Esophagus squamous epithelium (tissue), 5 donors: Measurements from ENCODE around the gene DBET. TPM values are rescaled to one million over a fixed set of nuclear protein-coding genes. Genes with fewer than 3 reads are reported as not detected.
"Not testable (repeated sequence)": the region's sequence is repeated elsewhere in the genome, so short reads cannot be mapped to it uniquely, and the experiment has no call there.

Source experiments
- DNase-seq: peaks from one replicate; lab custom pipeline; 2025; lab: John Stamatoyannopoulos, UW
- H3K27ac ChIP-seq, 4 donors: fragments of 200-600 bp; sonication (generic); one replicate each; pipeline ENCODE4 v1.5.1; 2016 to 2019; ENCODE audit warnings: mild to moderate bottlenecking in 1 of 4
- H3K27me3 ChIP-seq, 4 donors: fragments of 200-600 bp; sonication (generic); 1 replicate in 3 of 4; 2 replicates in 1 of 4; pipeline versions ENCODE4 v1.5.1 to v1.6.0; 2017 to 2021; ENCODE audit warnings: antibody characterized with exemption in 1 of 4
- H3K36me3 ChIP-seq, 3 donors: fragments of 200-600 bp; sonication (generic); one replicate each; pipeline ENCODE4 v1.5.1; 2016 to 2019
- H3K4me1 ChIP-seq, 3 donors: fragments of 200-600 bp; sonication (generic); one replicate each; pipeline ENCODE4 v1.5.1; 2017 to 2019
- H3K4me3 ChIP-seq, 4 donors: fragments of 200-600 bp; sonication (generic); 1 replicate in 3 of 4; 2 replicates in 1 of 4; pipeline ENCODE4 v1.5.1; 2016 to 2019; ENCODE audit warnings: mild to moderate bottlenecking in 2 of 4, moderate library complexity in 1 of 4
- H3K9me3 ChIP-seq, 3 donors: fragments of 200-600 bp; sonication (generic); one replicate each; pipeline ENCODE4 v1.5.1; 2016 to 2019
- CTCF ChIP-seq, 6 experiments: fragments of 450-650 bp in 4 of 6; fragments of 200-600 bp in 2 of 6; sonication (generic) in 2 of 6; IDR thresholded peaks; one replicate each; pipeline ENCODE4 v1.5.1; 2016 to 2019; ENCODE audit warnings: antibody characterized with exemption in 6 of 6, mild to moderate bottlenecking in 4 of 6, moderate library complexity in 4 of 6
- WGBS, 2 donors: methylation state at CpG; one replicate each; pipeline ENCODE4 v1.1.5; 2018; 5-methylcytosine and 5-hydroxymethylcytosine counted together
- intact Hi-C: fragments of 100-400 bp; cut with DNase I; formaldehyde crosslinking; loops from one replicate; pipeline ENCODE4 v1.15.0; 2022
- small RNA-seq, 4 donors: library from RNA; depleted of rRNA; stranded (forward); fragments of <200 nt; gene quantifications; one replicate each; pipeline ENCODE3, GENCODE V24; 2016
- total RNA-seq, 4 donors: library from RNA; depleted of rRNA; stranded (reverse); fragments of >200 nt; gene quantifications; one replicate each; pipeline ENCODE4 v1.1.0, GENCODE V29; 2016
- donor health status: DM: yes; HTN: yes; CAD: no.

The DBET gene
- total RNA-seq, 4 donors from 2014 or later: not detected

- H3K4me3 ChIP-seq, H3K27ac ChIP-seq, intact Hi-C loops, H3K36me3 ChIP-seq, DNase-seq, H3K4me1 ChIP-seq, H3K9me3 ChIP-seq: not testable (repeated sequence)
- H3K27me3 ChIP-seq: peaks cover 0 to 13% (median 0%) of the 10 kb centered on the region in 4 donors
- peak in 1 of 6 experiments; percentile 25 for TF ChIP-seq CTCF (IDR thresholded peaks at IDR 0.05)
- WGBS, 2 donors: 39 to 44% methylated on average over 1 of the region's 1 CpG
Observed at GRCh38 chr4:190109390-190110011, 45.2 kb downstream of the DBET start.

- intact Hi-C loops: not testable (repeated sequence)
Observed at GRCh38 chr4:190110033-190110432, 45.7 kb downstream of the DBET start.

DNA sequence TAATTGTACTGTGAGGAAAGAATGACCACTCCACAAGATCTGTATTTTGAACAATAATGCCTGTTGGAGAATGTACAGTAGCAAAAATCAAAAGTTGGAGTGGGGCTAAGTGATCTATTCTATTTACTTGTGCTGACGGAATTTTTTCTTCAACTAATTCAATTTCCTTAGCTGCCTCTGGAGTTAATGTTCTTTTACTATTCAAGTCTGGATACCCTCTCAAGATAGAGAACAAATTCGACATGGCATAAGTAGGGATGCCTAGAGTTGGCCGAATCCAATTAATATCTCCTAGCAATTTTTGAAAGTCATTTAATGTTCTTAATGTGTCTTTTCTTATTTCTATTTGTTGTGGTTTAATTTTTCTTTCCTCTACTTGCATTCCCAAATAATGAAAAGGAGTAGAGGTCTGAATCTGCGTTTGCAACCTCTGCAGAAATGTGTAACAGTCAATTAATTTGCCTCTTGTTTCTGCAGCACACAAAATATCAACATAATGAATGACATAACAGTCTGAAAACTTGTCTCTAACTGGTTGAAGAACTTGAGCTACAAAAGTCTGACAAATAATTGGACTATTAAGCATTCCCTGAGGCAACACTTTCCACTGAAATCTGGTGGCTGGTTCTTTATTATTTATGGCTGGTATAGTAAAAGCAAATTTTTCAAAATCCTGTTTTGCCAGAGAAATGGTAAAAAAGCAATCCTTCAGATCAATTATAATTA, 46.4 kb downstream of the DBET start:
- 51 to 59% methylated on average over 4 of the region's 4 CpGs for WGBS, 2 donors
- DNase-seq, H3K27ac ChIP-seq, H3K4me3 ChIP-seq, H3K36me3 ChIP-seq, intact Hi-C loops, H3K9me3 ChIP-seq, H3K4me1 ChIP-seq: not testable (repeated sequence)
- peaks cover 0 to 13% (median 0%) of the 10 kb centered on the region in 4 donors for H3K27me3 ChIP-seq

More at GRCh38 chr4:190110033-190110432, 45.7 kb downstream of the DBET start:
- not testable (repeated sequence) for H3K9me3 ChIP-seq, H3K36me3 ChIP-seq, H3K27ac ChIP-seq, H3K4me3 ChIP-seq, DNase-seq, H3K4me1 ChIP-seq
- H3K27me3 ChIP-seq: peaks cover 0 to 13% (median 0%) of the 10 kb centered on the region in 4 donors

- H3K9me3 ChIP-seq, DNase-seq, H3K36me3 ChIP-seq, H3K4me3 ChIP-seq, intact Hi-C loops, H3K4me1 ChIP-seq, H3K27ac ChIP-seq: not testable (repeated sequence)
- peaks cover 0 to 13% (median 0%) of the 10 kb centered on the region in 4 donors for H3K27me3 ChIP-seq
- WGBS, 2 donors: 49 to 77% methylated on average over 3 of the region's 3 CpGs
Observed at GRCh38 chr4:190112879-190113278, 48.6 kb downstream of the DBET start.

DNA sequence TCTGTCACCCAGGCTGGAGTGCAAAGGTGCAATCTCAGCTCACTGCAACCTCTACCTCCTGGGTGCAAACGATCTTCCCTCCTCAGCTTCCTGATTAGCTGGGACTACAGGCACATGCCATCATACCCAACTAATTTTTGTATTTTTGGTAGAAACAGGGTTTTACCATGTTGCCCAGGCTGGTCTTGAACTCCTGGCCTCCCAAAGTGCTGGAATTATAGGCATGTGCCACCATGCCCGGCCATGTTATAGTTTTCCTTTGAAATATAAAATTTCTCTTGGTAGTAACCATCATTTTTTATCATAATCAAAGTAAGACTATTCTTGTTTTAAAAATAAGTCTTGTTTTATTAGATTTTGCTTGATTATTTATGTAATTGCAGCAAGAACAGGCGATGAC, 50.7 kb downstream of the DBET start:
- H3K4me3 ChIP-seq, intact Hi-C loops, H3K36me3 ChIP-seq, H3K9me3 ChIP-seq, DNase-seq, H3K27ac ChIP-seq, H3K4me1 ChIP-seq: not testable (repeated sequence)
- H3K27me3 ChIP-seq: peaks cover 0 to 13% (median 0%) of the 10 kb centered on the region in 4 donors
- WGBS, 2 donors: 48 to 55% methylated on average over 3 of the region's 3 CpGs

Small RNA genes within 50 kb of the gene (small RNA-seq; reads per million reads assigned to genes)
- gene RNA5SP174 (0.21 to 7.2 (median 5.2) reads per million in 4 donors), gene RNA5SP175 (0.64 to 3.1 (median 1.6) reads per million in 4 donors)

Other genes with a start within 250 kb of the DBET start
- gene FRG1, start 123.6 kb upstream of the DBET start, total RNA-seq: 10 to 100 TPM; 29.7 to 45.5 (median 34.2) TPM
- gene FRG2, start 37.2 kb upstream of the DBET start, total RNA-seq: not detected
- gene DUX4, start 109.3 kb downstream of the DBET start, total RNA-seq: not detected